Activated T-helper 1 cell treated with anti-CD3 and anti-CD28 coated beads, Interleukin-12 subunit alpha, Interleukin-12 subunit beta, Interleukin-2, Interleukin-4 antibody, amounts not matched to agents 30 ng/mL and 10 ng/mL and 1 ng/mL, durations not matched to agents 14 hours and 24 hours and 36 hours (primary cell): ENCODE data around the gene THBS4. TPM values are rescaled to one million over a fixed set of nuclear protein-coding genes. Genes with fewer than 3 reads are reported as not detected.

Experiments used
- DNase-seq: peaks from one replicate; pipeline ENCODE4 v3.0.0; 2021; ENCODE audit warnings: low spot score
- H3K27ac Mint-ChIP-seq: one replicate; pipeline ENCODE4 v1.8.0; 2021; ENCODE audit warnings: mild to moderate bottlenecking, mixed read lengths
- H3K27me3 Mint-ChIP-seq: one replicate; pipeline ENCODE4 v1.8.0; 2022; ENCODE audit warnings: mild to moderate bottlenecking, moderate library complexity, mixed read lengths; ENCODE audit not compliant: insufficient read depth
- H3K36me3 Mint-ChIP-seq: one replicate; pipeline ENCODE4 v1.8.0; 2021; ENCODE audit warnings: low read depth, mixed read lengths
- H3K4me1 Mint-ChIP-seq: one replicate; pipeline ENCODE4 v1.8.0; 2021; ENCODE audit warnings: low read depth, mixed read lengths
- H3K4me3 Mint-ChIP-seq: one replicate; pipeline ENCODE4 v1.8.0; 2021; ENCODE audit warnings: mild to moderate bottlenecking, moderate library complexity, mixed read lengths
- H3K9me3 Mint-ChIP-seq: one replicate; pipeline ENCODE4 v1.8.0; 2021; ENCODE audit warnings: mixed read lengths
- intact Hi-C: fragments of 100-400 bp; cut with micrococcal nuclease; formaldehyde crosslinking; loops from one replicate; pipeline ENCODE4 v1.15.1; 2024
- total RNA-seq: library from RNA; stranded (reverse); gene quantifications from 2 replicates; pipeline ENCODE4 v1.2.3, GENCODE V29; 2022

The THBS4 gene
- total RNA-seq, 1 donor from 2014 or later = 2.0 TPM

GRCh38 chr5:80031109-80031508 is 4.0 kb upstream of the THBS4 start:
- Mint-ChIP-seq H3K27me3 (peaks cover 45% of the 10 kb centered on the region), H3K9me3 (no peaks in the 10 kb centered on the region), H3K4me3 (no peak overlapping the region), H3K4me1 (peaks cover 15% of the 10 kb centered on the region), H3K36me3 (peaks cover 8% of the 10 kb centered on the region), H3K27ac (no peak overlapping the region)
- DNase-seq = no peak
- intact Hi-C loops = no loop called here

DNA sequence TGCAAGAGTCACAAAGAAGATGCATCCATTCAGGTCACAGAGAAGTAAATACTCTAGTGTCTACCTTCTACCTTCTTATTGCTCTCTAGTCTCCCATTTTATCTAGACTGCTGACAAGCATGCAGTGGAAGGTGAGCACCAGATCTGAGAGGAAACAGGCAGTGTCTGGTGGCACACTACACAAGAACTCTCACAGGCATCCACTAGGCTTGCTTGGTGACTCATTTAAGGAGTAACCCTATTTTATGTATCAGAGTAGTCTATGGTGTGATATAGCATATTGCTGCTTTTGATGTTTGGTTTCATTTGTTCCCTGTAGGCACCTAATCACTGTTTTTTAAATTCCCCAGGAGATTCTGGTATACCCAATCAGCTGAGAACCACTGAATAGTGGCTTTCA is 1.6 kb upstream of the THBS4 start:
- intact Hi-C loops = loop anchor here (1.0 kb wide), 1 partner anchor 43 kb away; no protein-coding TSS in a partner anchor
- H3K36me3 Mint-ChIP-seq = peaks cover 8% of the 10 kb centered on the region
- H3K27ac Mint-ChIP-seq = no peak overlapping the region
- H3K4me3 Mint-ChIP-seq = no peak overlapping the region
- peak; percentile 20 for DNase-seq
- H3K9me3 Mint-ChIP-seq = no peaks in the 10 kb centered on the region
- peaks cover 23% of the 10 kb centered on the region for H3K4me1 Mint-ChIP-seq
- H3K27me3 Mint-ChIP-seq = peaks cover 46% of the 10 kb centered on the region

- no peak overlapping the region for H3K27ac Mint-ChIP-seq
- H3K9me3 Mint-ChIP-seq = no peaks in the 10 kb centered on the region
- DNase-seq = no peak
- H3K27me3 Mint-ChIP-seq = peaks cover 45% of the 10 kb centered on the region
- H3K36me3 Mint-ChIP-seq = peaks cover 8% of the 10 kb centered on the region
- peak overlapping the region; percentile 49 for H3K4me3 Mint-ChIP-seq
- intact Hi-C loops = no loop called here
- H3K4me1 Mint-ChIP-seq = peaks cover 23% of the 10 kb centered on the region
These were observed 589 bp upstream of the THBS4 start for GRCh38 chr5:80034559-80034958.

DNA sequence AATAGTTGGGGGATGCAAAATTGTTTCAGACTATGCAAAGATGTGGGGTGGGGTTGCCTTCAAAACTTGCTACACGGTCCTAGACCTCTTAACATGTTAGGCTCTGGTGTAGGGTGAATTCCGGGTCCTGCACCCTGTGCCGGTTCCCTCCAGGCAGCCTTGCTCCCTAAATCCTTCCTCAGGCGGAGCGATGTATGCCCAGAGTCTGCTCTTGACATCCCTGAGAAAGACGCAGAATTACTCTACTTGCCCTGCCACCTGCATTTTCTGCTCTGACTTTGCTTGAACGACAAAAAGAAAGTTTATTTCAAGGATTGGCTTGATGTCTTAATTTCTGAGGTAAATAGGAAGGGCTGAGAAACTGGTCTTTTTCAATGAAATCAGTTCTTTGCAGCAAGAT is 691 bp downstream of the THBS4 start:
- peaks cover 47% of the 10 kb centered on the region for H3K27me3 Mint-ChIP-seq
- intact Hi-C loops = no loop called here
- peak overlapping the region; percentile 35 for H3K4me3 Mint-ChIP-seq

GRCh38 chr5:80036615-80037014 is 1.5 kb downstream of the THBS4 start:
- H3K4me1 Mint-ChIP-seq = peaks cover 23% of the 10 kb centered on the region
- peaks cover 8% of the 10 kb centered on the region for H3K36me3 Mint-ChIP-seq
- H3K27ac Mint-ChIP-seq = no peak overlapping the region
- DNase-seq = no peak
- peaks cover 47% of the 10 kb centered on the region for H3K27me3 Mint-ChIP-seq
- H3K9me3 Mint-ChIP-seq = no peaks in the 10 kb centered on the region
- H3K4me3 Mint-ChIP-seq = no peak overlapping the region
- intact Hi-C loops = loop anchor here (1.0 kb wide), 2 partner anchors 46 to 73 kb away; no protein-coding TSS in a partner anchor

More for the DNA sequence above, 691 bp downstream of the THBS4 start:
- Mint-ChIP-seq H3K4me1 (peaks cover 23% of the 10 kb centered on the region), H3K9me3 (no peaks in the 10 kb centered on the region), H3K27ac (no peak overlapping the region), H3K36me3 (peaks cover 8% of the 10 kb centered on the region)
- DNase-seq = no peak

DNA sequence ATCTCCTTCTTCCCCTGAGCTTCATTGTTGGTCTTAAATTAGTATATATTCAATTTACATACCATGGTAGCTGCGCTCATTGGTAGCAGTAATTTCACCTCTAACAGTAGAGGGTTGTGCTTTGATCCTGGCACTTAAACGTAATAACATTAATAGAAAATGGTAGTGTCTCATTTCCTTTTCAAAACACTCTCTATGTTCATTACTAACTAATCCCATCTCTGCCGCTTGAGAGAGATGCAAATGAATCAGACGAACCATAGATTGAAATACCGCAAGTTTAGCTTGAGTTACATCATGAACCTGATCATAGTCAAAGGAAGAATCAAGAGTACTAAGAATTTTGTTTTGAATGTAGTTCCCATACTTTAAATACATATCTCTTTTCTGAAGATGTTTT is 2.2 kb downstream of the THBS4 start:
- Mint-ChIP-seq H3K27me3 (peaks cover 47% of the 10 kb centered on the region), H3K36me3 (peaks cover 8% of the 10 kb centered on the region), H3K9me3 (no peaks in the 10 kb centered on the region), H3K4me1 (peaks cover 23% of the 10 kb centered on the region), H3K27ac (no peak overlapping the region), H3K4me3 (no peak overlapping the region)
- intact Hi-C loops = loop anchor here (1.0 kb wide), 2 partner anchors 47 to 74 kb away; no protein-coding TSS in a partner anchor
- no peak for DNase-seq

DNA sequence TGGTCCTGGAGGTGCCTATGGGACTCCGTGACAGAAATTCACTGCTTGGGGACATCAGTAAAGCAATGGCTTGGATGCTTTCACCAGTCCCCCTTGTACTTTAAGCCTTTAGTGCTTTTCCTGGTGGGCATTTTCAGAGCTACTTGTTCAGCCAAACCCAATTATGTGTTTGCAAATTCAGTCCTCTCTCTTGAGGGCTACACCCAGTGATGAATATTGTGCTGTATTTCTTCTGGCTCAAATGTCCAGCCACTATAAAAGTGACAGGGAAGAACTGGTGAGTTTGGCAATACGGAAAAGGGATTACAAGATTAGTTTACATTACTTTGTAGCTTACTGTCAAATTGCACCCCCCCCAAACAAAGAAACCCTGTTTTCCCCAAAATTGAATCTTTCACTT is 4.5 kb downstream of the THBS4 start:
- no peaks in the 10 kb centered on the region for H3K9me3 Mint-ChIP-seq
- intact Hi-C loops = no loop called here
- no peak for DNase-seq
- peaks cover 5% of the 10 kb centered on the region for H3K36me3 Mint-ChIP-seq
- no peak overlapping the region for H3K27ac Mint-ChIP-seq
- H3K4me3 Mint-ChIP-seq = no peak overlapping the region
- peaks cover 38% of the 10 kb centered on the region for H3K27me3 Mint-ChIP-seq
- peaks cover 14% of the 10 kb centered on the region for H3K4me1 Mint-ChIP-seq

GRCh38 chr5:80041527-80041926 is 6.4 kb downstream of the THBS4 start:
- Mint-ChIP-seq H3K4me1 (peaks cover 8% of the 10 kb centered on the region), H3K4me3 (no peak overlapping the region), H3K27me3 (peaks cover 28% of the 10 kb centered on the region), H3K9me3 (no peaks in the 10 kb centered on the region), H3K36me3 (no peaks in the 10 kb centered on the region), H3K27ac (no peak overlapping the region)
- DNase-seq = no peak
- intact Hi-C loops = no loop called here

- Mint-ChIP-seq H3K4me1 (peaks cover 5% of the 10 kb centered on the region), H3K36me3 (peaks cover 1% of the 10 kb centered on the region), H3K27me3 (peaks cover 23% of the 10 kb centered on the region), H3K27ac (no peak overlapping the region), H3K9me3 (no peaks in the 10 kb centered on the region), H3K4me3 (no peak overlapping the region)
- intact Hi-C loops = no loop called here
- DNase-seq = no peak
These were observed 7.2 kb downstream of the THBS4 start for GRCh38 chr5:80042330-80042729.

- DNase-seq = no peak
- Mint-ChIP-seq H3K4me1 (no peaks in the 10 kb centered on the region), H3K27ac (no peak overlapping the region), H3K36me3 (peaks cover 1% of the 10 kb centered on the region), H3K27me3 (peaks cover 19% of the 10 kb centered on the region), H3K9me3 (no peaks in the 10 kb centered on the region), H3K4me3 (no peak overlapping the region)
- intact Hi-C loops = no loop called here
These were observed 8.0 kb downstream of the THBS4 start for GRCh38 chr5:80043187-80043586.

DNA sequence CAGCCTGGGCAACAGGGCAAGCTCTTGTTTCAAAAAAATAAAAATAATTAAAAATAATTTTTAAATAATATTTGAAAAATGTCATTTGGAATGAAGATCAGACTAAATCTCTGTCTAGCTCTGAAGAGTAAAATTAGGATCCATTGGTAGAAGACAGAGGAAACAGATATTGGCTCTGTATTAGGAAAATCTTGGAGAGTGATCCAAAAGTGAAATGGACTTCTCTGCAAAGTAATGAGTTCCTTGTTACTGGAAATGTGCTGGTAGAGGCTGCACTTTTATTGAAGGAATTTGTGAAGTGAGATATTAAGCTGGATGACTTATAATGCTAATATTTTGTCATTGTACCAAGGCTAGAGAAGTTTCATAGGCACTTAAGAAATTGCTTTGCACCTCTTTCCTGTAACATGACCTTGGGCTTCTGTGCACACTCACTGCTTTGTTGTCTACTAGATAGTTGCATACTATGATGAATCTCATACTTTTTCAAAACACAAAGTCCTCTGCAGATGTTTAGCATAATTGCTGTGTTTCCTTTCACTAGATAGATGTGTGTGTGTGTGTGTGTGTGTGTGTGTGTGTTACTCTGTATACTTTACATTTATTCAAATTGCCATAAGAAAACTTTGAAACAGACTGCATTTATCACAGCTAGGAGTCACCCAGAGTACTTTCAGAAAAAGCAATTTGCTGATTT is 13.1 kb downstream of the THBS4 start:
- intact Hi-C loops = no loop called here
- no peak for DNase-seq
- no peaks in the 10 kb centered on the region for H3K9me3 Mint-ChIP-seq
- peaks cover 1% of the 10 kb centered on the region for H3K36me3 Mint-ChIP-seq
- no peaks in the 10 kb centered on the region for H3K4me1 Mint-ChIP-seq
- H3K27ac Mint-ChIP-seq = no peak overlapping the region
- H3K4me3 Mint-ChIP-seq = no peak overlapping the region
- H3K27me3 Mint-ChIP-seq = peaks cover 6% of the 10 kb centered on the region

DNA sequence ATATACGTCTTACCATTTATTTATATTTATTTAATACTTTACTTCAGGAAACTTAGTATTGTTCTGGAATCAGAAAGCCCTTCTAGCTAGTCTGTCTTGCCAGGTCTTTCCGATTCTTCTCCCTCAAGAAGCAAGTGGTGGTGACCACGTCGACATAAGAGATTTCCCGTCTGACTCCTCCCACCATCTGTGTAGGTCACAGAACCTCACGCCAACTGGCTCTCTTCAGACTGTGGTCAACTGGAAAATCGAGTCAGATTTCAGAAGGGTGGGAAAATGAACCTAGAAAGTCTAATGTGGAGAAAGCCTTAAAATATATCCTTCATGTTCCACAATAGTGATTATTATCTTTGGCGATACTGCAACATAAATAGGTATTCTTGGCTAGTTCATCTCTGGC is 17.3 kb downstream of the THBS4 start:
- Mint-ChIP-seq H3K27me3 (no peaks in the 10 kb centered on the region), H3K9me3 (no peaks in the 10 kb centered on the region), H3K4me3 (no peak overlapping the region), H3K27ac (no peak overlapping the region), H3K36me3 (no peaks in the 10 kb centered on the region), H3K4me1 (no peaks in the 10 kb centered on the region)
- DNase-seq = no peak
- intact Hi-C loops = no loop called here

DNA sequence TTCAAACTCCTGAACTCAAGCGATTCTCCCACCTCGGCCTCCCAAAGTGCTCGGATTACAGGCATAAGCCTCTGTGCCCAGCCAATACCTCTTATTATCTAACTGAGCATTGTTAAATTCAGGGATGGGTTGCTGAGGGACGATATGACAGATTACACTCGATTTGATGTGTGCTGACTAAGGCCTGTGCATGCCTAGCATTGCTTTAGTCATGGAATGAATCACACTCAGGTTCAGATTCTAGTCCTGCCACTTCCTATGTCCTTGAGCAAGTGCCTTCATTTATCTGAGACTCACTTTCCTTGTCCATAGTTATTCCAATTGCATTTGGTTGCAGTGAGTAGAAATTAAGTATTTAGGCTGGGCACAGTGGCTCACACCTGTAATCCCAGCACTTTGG is 19.5 kb downstream of the THBS4 start:
- Mint-ChIP-seq H3K27me3 (no peaks in the 10 kb centered on the region), H3K27ac (no peak overlapping the region), H3K4me3 (no peak overlapping the region), H3K36me3 (no peaks in the 10 kb centered on the region), H3K9me3 (no peaks in the 10 kb centered on the region), H3K4me1 (no peaks in the 10 kb centered on the region)
- intact Hi-C loops = no loop called here
- DNase-seq = no peak
